ENCODE measurements around the gene ESCO1. TPM values are rescaled to one million over a fixed set of nuclear protein-coding genes. Genes with fewer than 3 reads are reported as not detected.
A peak's percentile ranks its signal among the peaks of the same experiment; 100 is the strongest.
"Not testable (repeated sequence)": the region's sequence is repeated elsewhere in the genome, so short reads cannot be mapped to it uniquely, and the experiment has no call there.

Gene ESCO1, protein sequence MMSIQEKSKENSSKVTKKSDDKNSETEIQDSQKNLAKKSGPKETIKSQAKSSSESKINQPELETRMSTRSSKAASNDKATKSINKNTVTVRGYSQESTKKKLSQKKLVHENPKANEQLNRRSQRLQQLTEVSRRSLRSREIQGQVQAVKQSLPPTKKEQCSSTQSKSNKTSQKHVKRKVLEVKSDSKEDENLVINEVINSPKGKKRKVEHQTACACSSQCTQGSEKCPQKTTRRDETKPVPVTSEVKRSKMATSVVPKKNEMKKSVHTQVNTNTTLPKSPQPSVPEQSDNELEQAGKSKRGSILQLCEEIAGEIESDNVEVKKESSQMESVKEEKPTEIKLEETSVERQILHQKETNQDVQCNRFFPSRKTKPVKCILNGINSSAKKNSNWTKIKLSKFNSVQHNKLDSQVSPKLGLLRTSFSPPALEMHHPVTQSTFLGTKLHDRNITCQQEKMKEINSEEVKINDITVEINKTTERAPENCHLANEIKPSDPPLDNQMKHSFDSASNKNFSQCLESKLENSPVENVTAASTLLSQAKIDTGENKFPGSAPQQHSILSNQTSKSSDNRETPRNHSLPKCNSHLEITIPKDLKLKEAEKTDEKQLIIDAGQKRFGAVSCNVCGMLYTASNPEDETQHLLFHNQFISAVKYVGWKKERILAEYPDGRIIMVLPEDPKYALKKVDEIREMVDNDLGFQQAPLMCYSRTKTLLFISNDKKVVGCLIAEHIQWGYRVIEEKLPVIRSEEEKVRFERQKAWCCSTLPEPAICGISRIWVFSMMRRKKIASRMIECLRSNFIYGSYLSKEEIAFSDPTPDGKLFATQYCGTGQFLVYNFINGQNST
- 11.8 and 12.0 TPM in 2 replicates for total RNA-seq (2014; rRNA removed; shearing (Covaris generic))
- 12.6 and 14.0 TPM in 2 replicates for polyA plus RNA-seq (2015; cell fraction: cytosol; rRNA removed)
- polyA plus RNA-seq (2015; cell fraction: nucleus; rRNA removed): 10.9 and 12.9 TPM in 2 replicates

DNA sequence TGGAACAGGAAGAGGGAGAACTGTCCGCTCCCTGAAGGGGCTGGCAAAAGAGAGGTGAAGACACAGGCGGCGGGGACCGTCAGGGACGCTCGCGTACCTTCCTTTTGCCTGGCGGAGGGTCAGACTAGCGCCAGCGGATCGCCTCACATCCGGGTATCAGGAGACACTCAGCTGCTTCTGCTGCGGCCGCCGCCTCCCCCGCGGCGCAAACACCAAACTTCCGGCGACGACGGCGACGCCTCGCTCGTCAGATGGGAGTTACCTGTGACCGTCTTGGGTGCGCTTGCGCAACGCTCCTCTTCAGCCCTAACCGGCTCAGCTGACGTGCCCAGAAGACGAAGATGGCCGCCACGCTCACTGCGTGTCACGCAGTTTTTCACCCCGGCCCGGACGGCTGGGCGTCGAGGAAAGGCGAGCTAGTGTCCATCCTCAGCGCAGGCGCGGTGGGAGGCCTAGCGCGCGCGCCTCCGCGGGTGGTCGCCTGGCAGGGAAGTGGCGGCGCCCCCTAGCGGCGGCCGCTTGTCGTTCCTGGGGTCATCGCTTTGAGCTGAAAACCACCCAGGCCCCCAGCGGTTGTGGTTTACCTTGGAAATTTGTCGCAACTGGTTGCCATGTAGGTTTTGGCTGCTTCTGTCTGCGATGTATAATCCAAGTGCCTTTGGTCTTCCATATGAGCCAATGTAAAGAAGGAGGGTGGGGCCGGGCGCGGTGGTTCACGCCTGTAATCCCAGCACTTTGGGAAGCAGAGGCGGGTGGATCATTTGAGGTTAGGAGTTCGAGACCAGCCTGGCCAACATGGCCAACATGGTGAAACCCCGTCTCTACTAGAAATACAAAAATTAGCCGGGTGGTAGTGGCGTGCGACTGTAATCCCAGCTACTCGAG lies at the start of gene ESCO1:
Gene ESCO1 (minus strand): TSS at position 179 of the 885 bp plus-strand sequence. CDS start 25,861 bp downstream, outside the sequence.
- DNase-seq (ENCODE audit: low read depth): peak; percentile 99

DNA sequence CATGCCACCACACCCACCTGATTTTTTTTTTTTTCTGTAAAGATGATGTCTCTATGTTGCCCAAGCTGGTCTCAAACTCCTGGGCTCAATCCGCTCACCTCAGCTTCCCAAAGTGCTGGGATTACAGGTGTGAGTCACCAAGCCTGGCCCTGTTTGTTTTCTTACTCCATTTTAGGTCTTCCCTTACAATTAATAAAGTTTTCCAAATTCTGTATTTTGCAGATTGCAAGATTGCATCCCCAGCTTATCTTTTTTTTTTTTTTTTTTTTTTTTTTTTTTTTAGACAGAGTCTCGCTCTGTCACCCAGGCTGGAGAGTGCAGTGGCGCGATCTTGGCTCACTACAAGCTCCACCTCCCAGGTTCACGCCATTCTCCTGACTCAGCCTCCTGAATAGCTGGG lies 39.9 kb upstream of the ESCO1 start:
- DNase-seq (ENCODE audit: low read depth): not testable (repeated sequence)

DNA sequence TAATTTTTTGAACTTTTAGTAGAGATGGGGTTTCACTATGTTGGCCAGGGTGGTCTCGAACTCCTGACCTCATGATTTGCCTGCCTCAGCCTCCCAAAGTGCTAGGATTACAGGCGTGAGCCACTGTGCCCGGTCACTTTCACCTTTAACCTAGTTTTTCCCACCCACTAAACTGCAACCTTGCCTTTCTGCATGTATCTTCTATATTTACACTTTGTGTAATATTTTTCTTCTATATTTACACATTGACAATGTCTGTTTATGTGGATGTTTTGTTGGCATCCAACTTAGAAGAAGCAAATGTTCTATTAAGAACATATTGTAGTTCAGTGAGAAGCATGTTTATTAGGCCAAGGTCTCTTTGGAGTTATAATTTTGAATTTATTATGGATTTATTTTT lies 38.3 kb upstream of the ESCO1 start:
- DNase-seq (ENCODE audit: low read depth): no peak

DNA sequence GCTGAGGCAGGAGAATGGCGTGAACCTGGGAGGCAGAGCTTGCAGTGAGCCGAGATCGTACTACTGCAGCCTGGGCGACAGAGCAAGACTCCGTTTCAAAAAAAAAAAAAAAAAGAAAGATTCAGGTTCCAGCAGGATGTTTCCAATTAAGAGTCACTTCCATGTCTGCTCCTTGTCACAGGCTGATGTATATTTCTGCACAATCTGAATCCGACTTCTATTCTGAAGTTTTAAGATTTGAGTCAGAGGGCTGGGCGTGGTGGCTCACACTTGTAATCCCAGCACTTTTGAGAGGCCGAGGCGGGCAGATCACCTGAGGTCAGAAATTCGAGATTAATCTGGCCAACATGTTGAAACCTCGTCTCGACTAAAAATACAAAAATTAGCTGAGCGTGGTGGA lies 36.3 kb upstream of the ESCO1 start:
- peak; percentile 22 for DNase-seq (ENCODE audit: low read depth)

DNA sequence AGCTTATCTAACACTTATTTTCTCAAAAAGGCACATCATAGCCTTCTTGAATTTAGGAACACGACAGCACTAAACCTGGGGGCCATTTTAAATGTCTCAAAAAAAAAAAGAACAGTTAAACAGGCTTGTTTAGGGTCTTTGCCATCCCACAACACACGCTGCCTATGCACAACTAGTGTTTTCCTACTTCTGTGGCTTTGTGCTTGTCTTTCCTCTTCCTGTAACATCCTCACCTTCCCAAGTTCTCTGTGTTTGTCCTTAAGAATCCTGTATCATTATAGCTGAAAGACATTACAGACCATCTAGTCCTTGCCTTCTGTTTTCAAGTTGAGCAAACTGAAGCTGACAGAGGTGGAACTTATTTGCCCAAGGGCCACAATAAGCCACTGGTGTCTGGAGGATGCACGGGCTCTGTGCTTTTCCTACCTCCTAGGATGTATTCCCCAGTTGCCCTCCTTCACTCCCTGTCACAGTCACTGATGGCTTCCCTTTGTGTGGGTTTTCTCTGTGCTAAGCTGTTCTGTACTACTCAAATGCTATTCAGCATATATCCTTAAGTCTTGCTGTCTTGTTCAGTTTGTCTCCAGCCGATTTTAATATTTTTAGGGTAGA lies 34.2 kb upstream of the ESCO1 start:
- no peak for DNase-seq (ENCODE audit: low read depth)

DNA sequence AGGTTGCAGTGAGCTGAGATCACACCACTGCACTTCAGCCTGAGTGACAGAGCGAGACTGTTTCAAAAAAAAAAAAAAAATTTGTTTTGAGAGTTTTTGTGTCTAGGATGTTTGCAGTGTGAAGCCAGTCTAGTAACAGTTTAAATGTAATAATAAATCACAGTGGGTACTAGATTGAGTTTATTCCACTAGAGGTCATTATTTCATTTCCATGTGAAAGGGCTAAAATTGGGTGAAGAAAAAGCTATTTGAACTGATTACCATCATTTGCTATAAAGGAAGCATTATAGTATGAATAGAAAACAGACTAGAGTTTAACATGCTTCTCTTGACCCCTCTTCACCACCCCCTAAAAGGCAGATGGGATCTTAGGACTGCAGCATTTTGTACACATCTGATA lies 31.9 kb upstream of the ESCO1 start:
- DNase-seq (ENCODE audit: low read depth): no peak

DNA sequence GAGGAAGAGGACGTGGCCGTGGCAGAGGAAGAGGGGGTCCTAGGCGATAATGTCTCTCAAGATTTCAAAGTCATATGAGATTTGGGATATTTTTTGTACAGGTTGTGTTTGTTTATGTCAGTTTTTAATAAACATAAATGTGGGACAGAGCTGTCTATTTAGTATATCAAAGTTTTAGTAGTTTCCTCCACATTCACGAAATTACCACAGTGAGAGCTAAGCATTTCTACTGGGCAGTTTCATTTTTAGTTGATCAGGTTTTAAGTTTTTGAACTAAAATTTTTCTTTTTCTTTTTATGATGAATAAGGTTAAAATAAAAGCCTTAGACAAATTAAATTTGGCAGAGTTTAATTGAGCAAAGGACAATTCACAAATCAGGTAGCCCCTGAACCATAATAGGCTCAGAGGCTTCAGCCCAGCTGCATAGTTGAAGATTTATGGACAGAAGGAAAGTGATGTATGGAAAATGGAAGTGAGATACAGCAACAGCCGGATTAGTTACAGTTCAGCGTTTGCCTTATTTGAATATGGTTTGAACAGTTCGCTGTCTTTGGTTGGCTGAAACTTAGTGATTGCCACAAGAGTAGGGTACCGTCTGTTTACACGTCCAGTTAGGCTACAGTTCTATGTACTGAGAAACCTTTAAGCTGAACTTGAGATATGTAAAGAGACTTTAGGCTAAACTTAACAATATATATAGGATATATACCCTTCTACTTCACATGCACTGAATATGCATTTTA lies 28.8 kb upstream of the ESCO1 start:
- DNase-seq (ENCODE audit: low read depth): no peak

DNA sequence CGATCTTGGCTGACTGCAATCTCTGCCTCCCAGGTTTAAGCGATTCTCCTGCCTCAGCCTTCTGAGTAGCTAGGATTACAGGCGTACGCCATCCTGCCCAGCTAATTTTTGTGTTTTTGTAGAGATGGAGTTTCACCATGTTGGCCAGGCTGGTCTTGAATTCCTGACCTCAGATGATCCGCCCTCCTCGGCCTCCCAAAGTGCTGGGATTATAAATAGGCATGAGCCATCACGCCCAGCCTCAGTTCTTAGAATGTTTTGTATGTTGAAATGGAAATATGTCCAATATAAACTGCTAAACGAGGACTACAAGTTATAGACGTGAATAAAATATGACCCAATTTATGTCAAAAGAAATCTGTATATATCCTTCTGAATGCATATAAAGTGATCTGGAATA lies 21.1 kb upstream of the ESCO1 start:
- DNase-seq (ENCODE audit: low read depth): not testable (repeated sequence)

DNA sequence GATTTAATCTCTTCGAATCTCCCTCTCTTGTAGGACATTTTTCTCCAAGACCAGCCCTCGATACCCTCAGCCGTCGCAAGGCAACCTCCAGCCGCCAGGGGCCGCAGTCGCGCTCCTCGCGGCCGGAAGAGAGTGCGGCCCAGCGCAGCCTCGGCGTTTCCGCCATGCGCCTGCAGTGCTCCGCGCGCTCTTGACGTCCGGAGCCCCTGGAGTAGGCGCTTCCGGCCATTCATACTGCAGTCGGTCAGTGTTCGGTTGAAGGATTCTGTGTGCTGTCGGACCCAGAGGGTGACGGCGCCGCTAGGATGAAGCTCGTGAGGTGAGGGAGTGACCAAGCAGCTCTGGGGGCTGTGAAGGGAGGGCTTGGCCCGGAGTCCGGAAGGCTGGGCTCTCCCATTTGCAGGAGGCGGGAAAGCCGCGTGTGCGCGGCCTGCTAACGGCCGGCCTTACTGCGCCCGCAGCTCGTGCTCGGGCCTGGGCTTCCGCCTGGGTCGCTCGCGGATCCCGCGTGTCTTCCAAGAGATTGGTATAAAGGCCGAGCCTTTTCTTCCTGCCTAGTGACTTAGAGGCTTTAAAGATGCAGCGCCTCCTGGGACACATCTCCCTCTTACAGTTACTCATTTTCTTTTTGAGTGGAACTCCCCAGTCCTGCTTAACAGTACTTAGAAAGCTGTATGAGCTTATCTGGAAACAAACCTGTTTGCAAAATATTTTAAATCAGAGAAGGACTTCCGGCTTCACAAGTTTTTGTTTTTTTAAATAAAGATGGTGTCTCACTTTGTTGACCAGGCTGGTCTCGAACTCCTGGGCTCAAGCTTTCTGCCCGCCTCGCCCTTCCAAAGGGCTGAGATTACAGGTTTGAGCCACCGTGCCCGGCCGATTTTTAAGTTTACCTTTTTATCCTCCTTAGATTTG lies 11.9 kb upstream of the ESCO1 start, which contains the start of gene SNRPD1:
Gene SNRPD1 (plus strand): TSS at position 190 of the 915 bp plus-strand sequence. CDS start 116 bp downstream, at position 306.
- DNase-seq (ENCODE audit: low read depth): peak; percentile 93

DNA sequence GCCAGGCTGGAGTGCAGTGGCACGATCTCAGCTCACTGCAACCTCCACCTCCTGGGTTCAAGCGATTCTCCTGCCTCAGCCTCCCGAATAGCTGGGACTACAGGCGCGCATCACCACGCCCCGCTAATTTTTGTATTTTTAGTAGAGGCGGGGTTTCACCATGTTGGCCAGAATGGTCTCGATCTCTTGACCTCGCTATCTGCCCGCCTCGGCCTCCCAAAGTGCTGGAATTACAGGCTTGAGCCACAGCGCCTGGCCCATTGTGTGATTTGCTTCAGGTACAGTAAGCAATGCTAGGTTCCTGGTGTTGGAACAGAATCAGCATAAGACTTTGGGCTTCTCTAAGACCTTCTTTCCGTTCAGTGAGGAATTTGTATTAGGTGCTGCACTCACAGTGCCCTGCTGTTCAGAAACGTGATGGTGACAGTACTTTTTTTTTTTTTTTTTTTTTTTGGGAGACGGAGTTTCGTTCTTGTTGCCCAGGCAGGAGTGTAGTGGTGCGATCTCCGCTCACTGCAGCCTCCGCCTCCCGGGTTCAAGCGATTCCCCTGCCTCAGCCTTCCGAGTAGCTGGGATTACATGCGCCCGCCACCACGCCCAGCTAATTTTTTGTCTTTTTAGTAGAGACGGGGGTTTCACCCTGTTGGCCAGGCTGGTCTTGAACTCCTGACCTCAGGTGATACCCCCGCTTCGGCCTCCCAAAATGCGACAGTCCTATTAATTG lies 11.1 kb upstream of the ESCO1 start:
- not testable (repeated sequence) for DNase-seq (ENCODE audit: low read depth)

DNA sequence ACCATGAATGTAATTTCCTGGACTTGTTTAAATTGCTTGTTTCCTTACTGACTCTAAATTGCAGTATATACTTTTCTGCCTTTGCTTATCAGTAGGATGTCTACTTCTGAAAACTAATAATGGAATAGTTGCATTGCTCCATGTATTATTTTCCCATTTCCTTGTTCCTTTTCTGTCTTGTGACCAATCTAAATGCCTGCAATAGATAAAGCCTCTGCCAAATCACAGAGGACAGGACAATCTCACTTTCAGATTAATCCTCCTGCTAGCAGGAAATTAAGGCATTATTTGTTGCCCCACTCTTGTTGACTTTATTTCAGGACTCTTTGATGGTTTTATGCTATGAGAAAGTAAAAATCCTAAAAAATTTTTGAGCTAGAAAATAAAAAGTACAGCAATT lies 4.7 kb upstream of the ESCO1 start:
- no peak for DNase-seq (ENCODE audit: low read depth)

DNA sequence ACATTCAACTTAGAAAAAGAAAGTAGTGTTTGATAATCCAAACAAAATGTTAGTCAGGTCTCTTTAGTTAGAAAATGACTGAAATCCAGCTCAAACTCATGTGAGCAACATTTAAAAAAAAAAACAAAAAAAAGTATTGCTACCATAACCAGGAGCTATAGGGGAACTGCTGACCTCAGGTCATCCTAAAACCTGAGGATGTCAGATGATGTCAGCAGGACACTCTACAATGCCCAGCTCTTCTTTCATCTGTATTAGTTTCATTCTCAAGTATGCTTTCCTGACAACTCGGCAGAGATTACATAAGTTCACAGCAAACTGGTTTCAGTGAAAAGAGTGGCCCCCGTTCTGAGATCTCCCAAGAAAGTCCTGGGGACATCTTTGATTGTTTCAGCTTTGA lies 4.2 kb upstream of the ESCO1 start:
- no peak for DNase-seq (ENCODE audit: low read depth)

DNA sequence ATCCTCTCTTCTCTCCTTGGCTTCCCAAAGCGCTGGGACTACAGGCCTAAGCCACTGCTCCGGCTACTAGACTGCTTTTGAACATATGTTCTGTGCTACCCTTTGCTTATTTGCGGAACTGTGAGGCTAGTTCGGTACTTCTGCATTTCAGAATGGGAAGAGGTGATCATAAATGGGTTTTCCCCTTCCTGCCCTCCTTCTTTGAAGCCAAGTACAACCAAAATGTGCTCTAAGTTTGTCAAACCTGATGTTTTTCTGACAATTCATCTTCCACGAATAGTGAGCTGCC lies 1.7 kb upstream of the ESCO1 start:
- DNase-seq (ENCODE audit: low read depth): no peak

DNA sequence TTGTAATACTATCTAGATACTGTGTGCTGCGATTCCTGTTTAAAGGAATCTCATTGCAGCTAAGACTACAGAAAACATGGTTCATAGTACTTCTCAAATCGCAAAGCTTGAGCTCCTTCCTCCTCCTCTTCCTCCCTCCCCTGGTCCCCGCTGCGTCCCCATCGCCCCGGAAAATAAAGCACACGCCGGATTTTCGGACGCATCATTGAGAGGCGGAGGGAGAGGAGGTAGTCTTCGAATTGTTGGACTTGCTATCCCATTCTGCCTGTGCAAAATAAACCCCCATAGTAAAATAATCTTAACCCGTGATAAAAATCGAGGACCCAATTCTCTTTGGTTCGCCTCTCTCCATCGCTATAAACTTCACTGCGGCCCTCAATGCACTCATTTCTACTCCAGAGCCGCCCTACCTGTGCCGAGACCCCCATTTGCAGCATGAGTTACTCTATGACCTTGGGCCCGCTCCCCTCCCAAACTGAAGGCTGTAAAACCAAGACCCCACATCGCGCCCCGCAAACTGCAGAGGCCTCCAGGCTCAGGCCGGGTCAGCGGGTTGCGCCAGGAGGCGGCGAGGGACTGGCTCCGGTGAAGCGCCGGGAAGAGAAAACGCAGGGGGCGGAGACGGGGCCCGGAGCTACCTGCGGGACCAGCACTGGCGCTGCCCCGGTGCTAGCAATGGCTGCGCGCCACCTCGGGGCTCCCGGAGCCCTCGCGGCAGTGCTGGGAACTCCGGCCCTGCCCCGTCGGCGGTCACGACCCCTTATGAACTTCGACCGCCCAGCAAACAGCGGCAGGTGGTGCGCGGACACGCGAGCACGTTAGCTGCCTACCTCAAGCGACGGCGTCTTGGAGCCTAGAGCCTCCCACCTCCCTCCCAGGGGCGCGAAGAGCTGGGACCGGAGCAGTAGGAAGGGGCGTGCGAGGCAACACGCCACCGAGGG lies 649 bp downstream of the ESCO1 start:
- no peak for DNase-seq (ENCODE audit: low read depth)

DNA sequence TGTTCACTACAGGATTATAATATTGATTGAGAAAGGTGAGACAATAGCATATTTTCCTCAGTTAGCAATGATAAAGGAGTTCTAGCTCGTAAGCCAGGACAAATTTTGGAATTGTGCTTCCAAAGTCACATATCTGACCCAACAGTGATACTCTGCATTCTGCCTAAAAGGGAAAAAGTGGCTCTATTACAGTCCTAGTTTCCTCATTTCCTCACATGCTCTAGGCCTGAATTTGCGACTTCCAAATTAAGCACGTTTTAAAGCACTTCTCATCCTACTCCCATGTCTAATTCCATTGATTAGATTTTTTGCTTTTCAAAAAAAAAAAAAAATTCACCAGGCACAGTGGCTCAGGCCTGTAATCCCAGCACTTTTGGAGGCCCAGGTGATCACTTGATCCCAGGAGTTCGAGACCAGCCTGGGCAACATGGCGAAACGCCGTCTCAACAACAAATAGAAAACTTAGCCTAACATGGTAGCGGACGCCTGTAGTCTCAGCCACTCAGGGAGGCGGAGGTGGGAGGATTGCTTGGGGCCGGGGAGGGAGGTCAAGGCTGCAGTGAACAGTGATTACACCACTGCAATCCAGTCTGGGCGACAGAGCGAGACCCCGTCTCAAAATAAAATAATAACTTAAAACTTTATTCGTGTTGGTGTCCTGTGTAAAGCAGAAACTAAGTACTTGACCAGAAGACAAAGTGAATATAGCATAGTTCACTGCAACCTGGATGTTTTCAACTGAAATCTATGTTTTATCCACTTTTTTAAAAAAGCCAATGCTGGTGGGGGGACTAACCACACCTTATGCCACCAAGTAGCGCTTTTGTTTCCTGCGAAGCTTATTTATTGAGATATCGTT lies 1.5 kb downstream of the ESCO1 start:
- no peak for DNase-seq (ENCODE audit: low read depth)

DNA sequence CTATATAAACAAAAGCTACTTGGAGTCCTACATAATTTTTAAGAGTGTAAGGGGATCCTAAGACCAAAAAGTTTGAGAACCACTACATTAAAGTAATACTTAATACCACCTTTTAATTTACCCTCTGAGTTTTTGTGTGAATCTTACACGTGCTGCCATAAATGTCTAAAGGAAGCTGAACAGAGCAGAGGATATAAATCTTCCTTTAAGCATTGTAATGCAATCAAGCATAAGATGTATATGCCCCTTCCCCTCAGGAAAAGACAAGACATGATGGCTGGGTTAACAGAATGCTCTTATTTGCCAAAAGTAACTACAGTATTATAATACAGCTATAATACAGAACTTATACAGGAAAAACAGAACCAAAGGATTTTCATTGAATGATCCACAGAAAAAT lies 2.9 kb downstream of the ESCO1 start:
- no peak for DNase-seq (ENCODE audit: low read depth)
